H1 (cell line): Measurements from ENCODE around the gene SCN2B. TPM values are rescaled to one million over a fixed set of nuclear protein-coding genes. Genes with fewer than 3 reads are reported as not detected.

Experiments
- CTCF ChIA-PET: fragments of 300-600 bp; sonication (Branson Sonifier 250); formaldehyde crosslinking; loops from one replicate; lab custom pipeline; 2021; ENCODE audit not compliant: partially characterized antibody; lab: Charles Lee
- POLR2A ChIA-PET: fragments of 300-600 bp; sonication (Branson Sonifier 250); formaldehyde crosslinking; loops from one replicate; lab custom pipeline; 2021; ENCODE audit warnings: inconsistent platforms; ENCODE audit not compliant: partially characterized antibody; lab: Charles Lee
- DNase-seq, 2 experiments: peaks; one replicate each; pipeline versions ENCODE4 v3.0.0 to v3.0.0-alpha.2; 2010 to 2022; ENCODE audit warnings: low spot score in 2 of 2, low read depth in 1 of 2, mixed read lengths in 1 of 2
- FAIRE-seq: peaks from 2 replicates; lab custom pipeline; 2011; peaks lifted over from hg19 to GRCh38; lab: Jason Lieb, UNC
- H2AFZ ChIP-seq: 2 replicates; pipeline ENCODE4 v1.8.1; 2012; ENCODE audit warnings: low read length, inconsistent platforms
- H2AK5ac ChIP-seq: 2 replicates; pipeline ENCODE4 v1.6.1; 2013; ENCODE audit warnings: low read depth, low read length
- H2BK120ac ChIP-seq: replicated peaks from 2 replicates; pipeline ENCODE3; 2013; ENCODE audit warnings: low read depth, low read length, inconsistent platforms
- H2BK12ac ChIP-seq: 2 replicates; pipeline ENCODE4 v1.6.1; 2013; ENCODE audit warnings: low read depth, low read length
- H2BK15ac ChIP-seq: 2 replicates; pipeline ENCODE4 v1.6.1; 2013; ENCODE audit warnings: low read length
- H2BK20ac ChIP-seq: 2 replicates; pipeline ENCODE4 v1.6.1; 2013; ENCODE audit warnings: low read length
- H2BK5ac ChIP-seq: 2 replicates; pipeline ENCODE4 v1.6.1; 2013; ENCODE audit warnings: low read depth, low read length
- H3K14ac ChIP-seq: 2 replicates; pipeline ENCODE4 v1.6.1; 2013; ENCODE audit warnings: inconsistent platforms; ENCODE audit not compliant: insufficient read length
- H3K18ac ChIP-seq: 2 replicates; pipeline ENCODE4 v1.6.1; 2013; ENCODE audit warnings: low read length; ENCODE audit errors: extremely low read depth
- H3K23ac ChIP-seq: 2 replicates; pipeline ENCODE4 v1.6.1; 2013; ENCODE audit warnings: inconsistent platforms; ENCODE audit not compliant: insufficient read length
- H3K23me2 ChIP-seq: 2 replicates; pipeline ENCODE4 v1.6.1; 2013; ENCODE audit warnings: low read depth, low read length
- H3K27ac ChIP-seq: 2 replicates; pipeline ENCODE4 v1.6.1; 2011; ENCODE audit warnings: low read depth, low read length, inconsistent platforms
- H3K27me3 ChIP-seq, 4 experiments: replicated peaks in 1 of 4; 1 replicate in 1 of 4; 2 replicates in 3 of 4; pipeline versions ENCODE4 v1.6.1 to v1.8.1; 2011 to 2013; ENCODE audit warnings: low read length in 3 of 4, mild to moderate bottlenecking in 3 of 4, inconsistent platforms in 2 of 4, mixed read lengths in 2 of 4, moderate library complexity in 1 of 4; ENCODE audit not compliant: control insufficient read depth in 3 of 4, insufficient read depth in 3 of 4; ENCODE audit errors: extremely low read depth in 1 of 4
- H3K36me3 ChIP-seq, 4 experiments: 2 replicates each; pipeline versions ENCODE4 v1.6.1 to v1.8.1; 2011 to 2013; ENCODE audit warnings: mild to moderate bottlenecking in 4 of 4, low read length in 3 of 4, moderate library complexity in 2 of 4, control low read depth in 1 of 4, inconsistent platforms in 1 of 4; ENCODE audit not compliant: insufficient read depth in 4 of 4, control insufficient read depth in 2 of 4
- H3K4ac ChIP-seq: replicated peaks from 2 replicates; pipeline ENCODE3; 2013; ENCODE audit warnings: low read length, low read depth, mixed read lengths, inconsistent platforms; ENCODE audit not compliant: insufficient read length
- H3K4me1 ChIP-seq, 4 experiments: replicated peaks in 1 of 4; 1 replicate in 1 of 4; 2 replicates in 3 of 4; pipeline versions ENCODE4 v1.6.1 to v1.8.1; 2011 to 2013; ENCODE audit warnings: low read length in 3 of 4, inconsistent platforms in 2 of 4, mixed read lengths in 1 of 4; ENCODE audit not compliant: insufficient read depth in 4 of 4, control insufficient read depth in 3 of 4
- H3K4me2 ChIP-seq, 2 experiments: 2 replicates each; pipeline versions ENCODE4 v1.6.1 to v1.8.1; 2011 to 2013; ENCODE audit warnings: low read depth in 2 of 2, low read length in 2 of 2, control low read depth in 1 of 2, inconsistent platforms in 1 of 2, mild to moderate bottlenecking in 1 of 2; ENCODE audit not compliant: insufficient read depth in 1 of 2
- H3K4me3 ChIP-seq, 4 experiments: fragments of 200-600, 300-600 bp in 1 of 4; sonication (generic), shearing (Covaris generic), sonication (Bioruptor Twin) in 1 of 4; 2 replicates each; pipeline versions ENCODE4 v1.5.1 to v1.8.1; 2011 to 2016; ENCODE audit warnings: low read length in 4 of 4, low read depth in 3 of 4, control low read depth in 2 of 4, inconsistent platforms in 2 of 4, mild to moderate bottlenecking in 2 of 4, mixed read lengths in 1 of 4, moderate library complexity in 1 of 4; ENCODE audit not compliant: insufficient read depth in 2 of 4; ENCODE audit errors: extremely low read depth in 1 of 4
- H3K56ac ChIP-seq: replicated peaks from 2 replicates; pipeline ENCODE3; 2013; ENCODE audit warnings: low read depth, mild to moderate bottlenecking, mixed read lengths, low read length, inconsistent platforms; ENCODE audit not compliant: insufficient read length
- H3K79me1 ChIP-seq: 2 replicates; pipeline ENCODE4 v1.6.1; 2013; ENCODE audit warnings: low read depth, low read length, control low read depth
- H3K79me2 ChIP-seq, 2 experiments: 2 replicates each; pipeline versions ENCODE4 v1.6.1 to v1.8.1; 2012 to 2013; ENCODE audit warnings: low read length in 2 of 2, mild to moderate bottlenecking in 2 of 2, inconsistent platforms in 1 of 2; ENCODE audit not compliant: insufficient read depth in 2 of 2, control insufficient read depth in 1 of 2
- H3K9ac ChIP-seq, 4 experiments: replicated peaks in 1 of 4; 1 replicate in 1 of 4; 2 replicates in 3 of 4; pipeline versions ENCODE4 v1.6.1 to v1.8.1; 2011 to 2013; ENCODE audit warnings: low read depth in 3 of 4, low read length in 3 of 4, control low read depth in 2 of 4, mild to moderate bottlenecking in 2 of 4, moderate library complexity in 2 of 4, inconsistent platforms in 1 of 4; ENCODE audit errors: extremely low read depth in 1 of 4
- H3K9me3 ChIP-seq, 2 experiments: 2 replicates each; pipeline versions ENCODE4 v1.6.1 to v1.8.1; 2012 to 2013; ENCODE audit warnings: mild to moderate bottlenecking in 2 of 2, moderate library complexity in 2 of 2, control low read depth in 1 of 2, inconsistent platforms in 1 of 2, low read depth in 1 of 2, low read length in 1 of 2, mixed read lengths in 1 of 2; ENCODE audit not compliant: insufficient read depth in 2 of 2
- H4K20me1 ChIP-seq, 2 experiments: replicated peaks in 1 of 2; 2 replicates each; pipeline versions ENCODE3 to v1.8.1; 2011 to 2013; ENCODE audit warnings: inconsistent platforms in 2 of 2, low read length in 2 of 2, mild to moderate bottlenecking in 1 of 2; ENCODE audit not compliant: insufficient read depth in 2 of 2, control insufficient read depth in 1 of 2
- H4K5ac ChIP-seq: 2 replicates; pipeline ENCODE4 v1.6.1; 2013; ENCODE audit warnings: low read length, low read depth, mixed read lengths, inconsistent platforms; ENCODE audit not compliant: insufficient read length
- H4K8ac ChIP-seq: 2 replicates; pipeline ENCODE4 v1.8.0; 2013; ENCODE audit warnings: mild to moderate bottlenecking, moderate library complexity, low read length, inconsistent platforms; ENCODE audit not compliant: insufficient read depth; ENCODE audit errors: extremely low read depth
- H4K91ac ChIP-seq: replicated peaks from 2 replicates; pipeline ENCODE3; 2013; ENCODE audit warnings: low read length, mixed read lengths, inconsistent platforms; ENCODE audit not compliant: insufficient read length
- CEBPB ChIP-seq: IDR thresholded peaks from 2 replicates; pipeline ENCODE4 v1.6.1; 2012; ENCODE audit warnings: low read depth, low read length
- GABPA ChIP-seq: IDR thresholded peaks from 2 replicates; pipeline ENCODE4 v1.6.1; 2011; ENCODE audit warnings: mild to moderate bottlenecking, low read length, moderate library complexity, borderline replicate concordance; ENCODE audit not compliant: insufficient read depth
- WGBS, 2 experiments: shearing (Covaris generic) in 1 of 2; methylation state at CpG; one replicate each; pipeline versions ENCODE4 v1.1.6 to v1.1.7; 2013 to 2015; ENCODE audit warnings: low lambda C conversion rate in 2 of 2, mixed read lengths in 2 of 2, inconsistent platforms in 1 of 2, low coverage in 1 of 2, missing lambda C conversion rate in 1 of 2; ENCODE audit not compliant: insufficient replicate concordance in 2 of 2, insufficient coverage in 1 of 2, insufficient read length in 1 of 2; ENCODE audit errors: extremely low coverage in 1 of 2, missing lambda C conversion rate in 1 of 2; 5-methylcytosine and 5-hydroxymethylcytosine counted together
- polyA plus RNA-seq, 7 experiments: library from polyadenylated mRNA; depleted of rRNA in 3 of 7; stranded (reverse) in 5 of 7; unstranded in 2 of 7; fragments of >200 nt in 5 of 7; fragments of 200-250 nt in 2 of 7; gene quantifications; 1 replicate in 5 of 7; 2 replicates in 1 of 7; 4 replicates in 1 of 7; pipeline versions ENCODE4 v1.2.1 to v1.2.3, GENCODE V29; 2011 to 2013; ENCODE audit warnings: missing spikeins in 2 of 7, mixed read lengths in 2 of 7
- total RNA-seq: library from RNA; stranded (reverse); fragmentation: NEBNext Ultra II Directional; extraction: Animal tissue kit (Norgen Biotek cat#: 25700); gene quantifications from 2 replicates; pipeline ENCODE4 v1.2.1, GENCODE V29; 2021

Gene SCN2B
- total and polyA plus RNA-seq, 2 of the 8 experiments (the other 6 are each of a cell fraction or from before 2014, with no cell fraction given) = 0.14 to 0.24 TPM

DNA sequence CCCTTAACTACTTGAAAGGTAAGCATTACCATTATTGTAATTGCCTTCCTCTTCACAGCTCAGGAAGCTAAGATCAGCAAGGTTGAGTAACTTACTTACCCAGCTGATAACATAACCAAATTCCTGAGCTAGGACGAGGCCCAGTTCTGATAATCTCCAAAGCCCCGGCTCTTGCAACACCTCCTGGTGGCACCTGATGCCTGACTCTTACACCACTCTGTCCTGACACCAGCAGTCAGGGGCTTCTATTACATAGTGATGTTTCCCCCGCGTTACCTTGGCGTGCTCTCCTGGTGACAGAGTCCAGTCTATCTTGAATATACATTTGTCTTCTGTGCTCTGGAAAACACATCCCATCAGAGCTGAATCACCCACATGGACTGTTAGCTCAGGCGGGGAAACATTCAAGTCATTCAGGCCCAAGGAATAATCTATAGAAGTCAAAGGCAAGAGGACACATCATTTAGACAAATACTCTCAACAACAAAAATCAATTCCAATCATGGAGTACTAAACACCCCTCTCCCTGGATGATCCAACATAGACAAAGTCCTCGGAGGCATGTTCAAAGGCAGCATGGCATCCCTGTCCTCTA lies 35.8 kb upstream of the SCN2B start:
- no peaks in the 10 kb centered on the region for H3K79me2 ChIP-seq
- H4K8ac ChIP-seq = no peak overlapping the region
- no peaks in the 10 kb centered on the region for H3K23me2 ChIP-seq
- no peak overlapping the region for H2AFZ ChIP-seq
- TF ChIP-seq CEBPB (peak; percentile 64), GABPA (no peak)
- TF ChIP-seq, all 59 proteins: peak for 1
- no peak overlapping the region for H3K27ac ChIP-seq
- DNase-seq (no peak), FAIRE-seq (no peak)
- H2BK20ac ChIP-seq = peak overlapping the region; percentile 63; the same call in 1 of the 2 replicates
- no peaks in the 10 kb centered on the region for H3K36me3 ChIP-seq
- no peak overlapping the region for H2BK15ac ChIP-seq
- H2AK5ac ChIP-seq = no peak overlapping the region; the same call in 1 of the 2 replicates
- peak overlapping the region; percentile 15 for H4K91ac ChIP-seq
- H3K18ac ChIP-seq = no peak overlapping the region; the same call in 1 of the 2 replicates
- peaks cover 6 to 21% (median 20%) of the 10 kb centered on the region in 4 experiments; a peak in 6 of 7 replicates for H3K4me1 ChIP-seq
- H3K23ac ChIP-seq = no peak overlapping the region
- no peak overlapping the region for H3K4me3 ChIP-seq
- H3K79me1 ChIP-seq = no peaks in the 10 kb centered on the region
- H4K20me1 ChIP-seq = no peaks in the 10 kb centered on the region
- no peak overlapping the region for H3K14ac ChIP-seq
- no peak overlapping the region for H4K5ac ChIP-seq
- H3K27me3 ChIP-seq = peaks cover 0 to 2% (median 0%) of the 10 kb centered on the region in 4 experiments; a peak in 1 of 7 replicates
- peak overlapping the region; percentile 10 to 16; a peak in 1 of 4 replicates for H3K4me2 ChIP-seq
- H2BK5ac ChIP-seq = peak overlapping the region; percentile 62; the same call in 1 of the 2 replicates
- ChIA-PET CTCF (interaction anchor here (1.0 to 5.9 kb wide), 9 partner anchors 9 to 83 kb away, joined by 3 to 38 read pairs (median 5); partner anchors contain the start of gene JAML), POLR2A (interaction anchor here (1.5 kb wide), 2 partner anchors 12 to 27 kb away, joined by 3 read pairs; no protein-coding TSS in a partner anchor)
- H3K9ac ChIP-seq = no peak overlapping the region
- H3K56ac ChIP-seq = no peak overlapping the region
- WGBS, 2 experiments = 84% methylated on average over 7 of the region's 7 CpGs; no CpG with 5 or more reads in 1 of the 2 experiments
- peak overlapping the region; percentile 46; the same call in 1 of the 2 replicates for H2BK12ac ChIP-seq
- no peaks in the 10 kb centered on the region for H3K9me3 ChIP-seq
- peak overlapping the region; percentile 58 for H2BK120ac ChIP-seq
- no peak overlapping the region for H3K4ac ChIP-seq
